ENCODE measurements around the gene CRYL1.

- TF ChIP-seq POLR2AphosphoS5 (IDR thresholded peaks at IDR 0.05; ENCODE audit: low read depth, low read length), result no peak
- TF ChIP-seq TAF1 (IDR thresholded peaks at IDR 0.05; ENCODE audit: borderline replicate concordance, insufficient read depth, low read length), result no peak
- TF ChIP-seq FOXP2 (optimal IDR thresholded peaks at IDR 0.05; ENCODE audit: borderline replicate concordance, extremely low read depth, extremely low read length, insufficient read depth), result no peak
Measured at GRCh38 chr13:20536992-20537391, 11.3 kb upstream of the CRYL1 start.
